UCSD-AML1 (cell line): Measurements from ENCODE around the gene HIC2.
"Not testable (repeated sequence)": the region's sequence is repeated elsewhere in the genome, so short reads cannot be mapped to it uniquely, and the experiment has no call there.

Experiments used
- DNase-seq: peaks from one replicate; lab custom pipeline; 2025; ENCODE audit not compliant: unreplicated experiment; lab: John Stamatoyannopoulos, UW

Gene HIC2

DNA sequence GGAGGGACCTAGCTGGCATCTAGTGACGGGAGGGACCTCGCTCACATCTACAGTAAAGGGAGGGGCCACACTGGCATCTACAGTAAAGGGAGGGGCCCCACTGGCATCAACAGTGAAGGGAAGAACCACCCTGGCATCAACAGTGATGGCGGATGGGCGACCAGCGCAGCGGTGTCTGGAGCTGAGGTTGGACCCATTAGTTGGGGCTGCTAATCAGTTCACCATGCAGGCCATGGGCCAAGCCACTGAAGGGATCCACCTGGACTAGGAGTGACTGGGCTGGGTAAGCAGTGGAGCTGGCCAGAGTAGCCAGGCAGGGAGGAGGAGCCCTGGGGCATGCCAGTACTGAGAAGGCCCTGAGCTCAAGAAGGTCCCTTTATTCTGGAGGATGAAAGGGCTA is 73.4 kb downstream of the HIC2 start:
- not testable (repeated sequence) for DNase-seq

DNA sequence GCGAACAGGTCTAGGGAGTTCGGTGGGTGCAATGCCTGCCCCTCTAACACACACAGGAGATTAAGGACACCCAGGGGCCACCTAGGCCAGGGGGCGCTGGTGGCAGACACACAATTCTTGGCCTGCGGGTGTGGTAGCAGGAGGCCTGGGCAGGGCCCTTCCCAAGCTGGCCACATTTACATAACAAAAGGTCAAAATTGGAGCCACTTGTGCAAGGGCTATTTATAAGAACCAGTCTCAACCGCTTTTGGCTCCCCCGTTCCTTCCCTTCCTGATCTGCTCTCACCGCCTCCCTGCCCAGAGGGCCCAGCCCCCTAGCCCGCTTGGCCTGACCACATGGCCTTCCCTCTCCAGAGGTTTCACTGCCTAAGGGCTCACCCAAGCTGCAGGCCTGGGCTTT is 75.1 kb downstream of the HIC2 start:
- not testable (repeated sequence) for DNase-seq

DNA sequence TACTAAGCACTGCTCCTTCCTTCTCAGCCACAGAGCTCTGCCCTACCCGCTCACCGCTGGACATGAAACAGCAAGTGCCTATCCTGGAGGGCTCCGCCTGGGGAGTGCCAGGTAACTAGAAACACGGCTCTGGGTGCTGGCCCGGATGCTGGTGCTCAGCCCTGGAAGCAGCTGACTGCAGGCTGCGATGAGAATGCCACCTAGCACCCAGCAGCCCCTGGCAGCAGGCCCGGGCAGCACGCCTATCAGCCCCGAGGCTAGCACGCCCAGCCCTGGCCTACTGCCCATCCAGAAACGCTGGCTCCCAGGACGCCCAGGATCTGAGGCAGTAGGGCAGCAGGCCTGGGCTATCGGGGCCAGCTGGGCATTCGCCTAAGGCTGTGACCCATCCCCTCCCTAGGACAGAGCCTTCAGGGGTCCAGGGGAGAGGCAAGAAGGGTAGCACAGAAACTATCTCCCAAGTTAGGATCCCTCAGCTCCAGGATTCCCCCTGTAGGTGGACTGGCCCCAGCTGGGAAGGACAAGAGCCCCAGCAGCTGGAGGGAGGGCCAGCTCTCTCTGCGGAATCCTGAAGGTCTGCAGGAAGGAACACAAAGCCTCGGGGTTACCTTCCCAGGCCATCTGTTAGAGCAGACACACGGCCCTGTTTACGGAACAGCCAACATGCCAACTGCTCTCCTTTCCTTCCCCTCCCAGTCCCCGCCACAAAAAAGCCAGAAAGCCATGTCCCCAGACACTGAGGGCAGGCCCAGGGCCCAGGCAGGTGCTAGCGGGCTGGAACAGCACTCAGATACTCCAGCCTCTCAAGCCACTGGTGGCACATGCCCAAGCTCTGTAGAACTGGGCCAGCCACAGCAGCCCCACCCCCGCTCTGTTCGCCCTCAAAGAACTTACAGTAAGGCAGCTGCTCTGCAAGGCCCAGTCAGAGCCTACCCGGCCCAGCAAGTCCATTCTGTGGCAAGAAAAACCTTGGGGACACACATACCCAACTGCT is 76.9 kb downstream of the HIC2 start:
- not testable (repeated sequence) for DNase-seq

DNA sequence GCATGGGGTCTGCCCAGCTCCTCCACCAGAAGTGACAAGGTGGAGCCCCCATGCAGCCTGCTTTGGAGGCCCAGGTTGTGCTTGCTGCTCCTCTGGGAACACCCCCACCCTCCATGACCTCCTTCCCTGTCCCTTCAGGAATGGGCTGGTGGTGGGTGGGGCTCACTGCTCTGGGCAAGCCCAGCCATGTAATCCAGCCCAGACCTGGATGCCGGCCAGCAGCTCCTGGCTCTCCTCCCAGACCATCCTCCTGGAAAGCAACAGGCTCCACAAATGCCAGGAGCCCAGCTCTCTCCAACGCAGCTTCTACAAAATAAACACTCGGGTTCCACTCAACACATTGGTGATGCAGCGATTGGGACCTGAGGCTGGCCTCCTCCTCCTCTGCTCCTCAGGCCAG is 80.8 kb downstream of the HIC2 start:
- DNase-seq = not testable (repeated sequence)

DNA sequence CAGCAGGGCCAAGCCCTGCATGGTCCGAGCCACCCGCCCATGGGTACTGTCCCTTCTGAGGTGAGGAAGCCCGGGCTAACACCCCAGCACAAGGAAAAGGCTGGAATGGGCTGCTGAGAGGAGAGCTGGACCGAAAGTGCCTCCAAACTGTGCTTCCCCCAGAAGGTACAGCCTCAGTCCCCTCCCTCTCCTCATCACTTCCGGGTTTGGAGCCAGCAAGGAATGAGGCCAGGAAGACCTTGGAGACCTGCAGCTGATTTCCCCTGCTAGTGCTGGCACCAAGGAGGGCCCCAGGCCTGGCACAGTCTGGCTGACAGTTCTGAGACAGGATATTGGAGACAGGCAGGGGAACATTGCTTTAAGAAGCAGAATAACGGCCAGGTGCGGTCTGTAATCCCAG is 81.3 kb downstream of the HIC2 start:
- DNase-seq = not testable (repeated sequence)

DNA sequence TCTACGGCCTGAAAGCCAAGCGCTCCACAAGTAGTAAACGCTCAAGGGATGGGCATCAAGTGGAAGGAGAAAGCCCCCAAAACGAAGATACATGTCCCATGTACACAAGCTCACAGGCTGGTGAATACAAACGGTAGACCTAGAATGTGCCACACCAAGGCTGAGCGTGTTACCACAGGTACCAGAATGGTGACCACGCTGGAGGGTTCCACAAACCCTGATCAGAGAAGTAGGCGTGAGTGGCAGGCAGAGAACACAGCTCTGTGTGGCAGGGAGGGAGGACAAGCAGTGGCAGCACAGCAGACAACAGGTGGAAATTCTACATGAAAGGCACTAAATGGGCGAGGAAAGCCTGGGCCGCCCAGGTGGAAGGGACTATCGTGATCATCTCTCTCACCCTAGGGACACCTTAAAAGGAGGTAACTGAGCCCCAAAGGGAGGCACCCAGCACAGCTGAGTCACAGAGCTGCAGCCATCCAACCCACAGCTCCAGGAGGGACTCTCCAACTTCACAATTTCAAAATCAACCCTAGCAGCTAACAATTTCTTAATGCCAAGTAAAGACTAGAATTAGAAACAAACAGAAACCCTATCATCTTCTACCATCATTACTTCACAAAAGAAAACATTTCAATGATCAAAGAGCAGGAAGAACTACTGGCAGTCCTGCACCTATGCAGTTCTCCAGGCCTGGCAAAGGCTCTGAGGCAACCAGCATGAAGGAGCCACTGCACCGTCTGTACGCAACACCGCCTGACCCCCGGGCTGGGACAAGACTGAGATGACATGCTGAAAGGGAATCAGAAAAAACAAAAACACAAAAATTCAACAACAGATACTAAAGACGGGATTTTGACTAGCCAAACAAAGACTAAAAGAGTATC is 82.7 kb downstream of the HIC2 start:
- DNase-seq = not testable (repeated sequence)
